Hepatocyte (in vitro differentiated cells): Measurements from ENCODE around the gene LAMA1. TPM values are rescaled to one million over a fixed set of nuclear protein-coding genes. Genes with fewer than 3 reads are reported as not detected.
A peak's percentile ranks its signal among the peaks of the same experiment; 100 is the strongest.

Source experiments
- DNase-seq: peaks from one replicate; pipeline ENCODE4 v3.0.0-alpha.2; 2016; ENCODE audit warnings: low spot score
- H2AFZ ChIP-seq: fragments of 200-600 bp; sonication (generic); 2 replicates; pipeline ENCODE4 v1.6.0; 2016; ENCODE audit warnings: antibody characterized with exemption, mild to moderate bottlenecking
- H3K27ac ChIP-seq: fragments of 200-600 bp; sonication (generic); 2 replicates; pipeline ENCODE4 v1.5.1; 2016; ENCODE audit warnings: mild to moderate bottlenecking
- H3K27me3 ChIP-seq: fragments of 200-600 bp; sonication (generic); 2 replicates; pipeline ENCODE4 v1.6.1; 2016
- H3K36me3 ChIP-seq: fragments of 200-600 bp; sonication (generic); replicated peaks from 2 replicates; pipeline ENCODE4 v1.5.1; 2016; ENCODE audit warnings: low read depth; ENCODE audit not compliant: insufficient read depth
- H3K4me1 ChIP-seq: fragments of 200-600 bp; sonication (generic); 2 replicates; pipeline ENCODE4 v1.5.1; 2016; ENCODE audit warnings: mild to moderate bottlenecking, moderate library complexity; ENCODE audit not compliant: insufficient read depth
- H3K4me2 ChIP-seq: fragments of 200-600 bp; sonication (generic); 2 replicates; pipeline ENCODE4 v1.6.0; 2016
- H3K4me3 ChIP-seq: fragments of 200-600 bp; sonication (generic); 2 replicates; pipeline ENCODE4 v1.5.1; 2016; ENCODE audit warnings: mild to moderate bottlenecking
- H3K79me2 ChIP-seq: fragments of 200-600 bp; sonication (generic); 2 replicates; pipeline ENCODE4 v1.6.0; 2017; ENCODE audit warnings: mild to moderate bottlenecking
- H3K9me2 ChIP-seq: fragments of 200-600 bp; sonication (generic); replicated peaks from 2 replicates; pipeline ENCODE4 v1.6.0; 2017; ENCODE audit warnings: mild to moderate bottlenecking; ENCODE audit not compliant: insufficient read depth
- H3K9me3 ChIP-seq: fragments of 200-600 bp; sonication (generic); 2 replicates; pipeline ENCODE4 v1.5.1; 2016; ENCODE audit warnings: low read depth, mild to moderate bottlenecking
- H4K20me1 ChIP-seq: fragments of 200-600 bp; sonication (generic); 2 replicates; pipeline ENCODE4 v1.6.0; 2016; ENCODE audit warnings: mild to moderate bottlenecking; ENCODE audit not compliant: insufficient read depth, poor library complexity, severe bottlenecking
- EZH2 ChIP-seq: fragments of 200-600 bp; sonication (generic); IDR thresholded peaks from 2 replicates; pipeline ENCODE4 v1.6.1; 2016; ENCODE audit warnings: antibody characterized with exemption, mild to moderate bottlenecking, borderline replicate concordance
- EZH2phosphoT487 ChIP-seq: fragments of 200-600 bp; sonication (generic); IDR thresholded peaks from one replicate; pipeline ENCODE4 v1.6.1; 2018; ENCODE audit warnings: antibody characterized with exemption, mild to moderate bottlenecking, low read depth, moderate library complexity; ENCODE audit not compliant: unreplicated experiment, severe bottlenecking
- WGBS: methylation state at CpG from one replicate; pipeline ENCODE4 v1.1.6; 2016; ENCODE audit warnings: low lambda C conversion rate; ENCODE audit errors: missing lambda C conversion rate; 5-methylcytosine and 5-hydroxymethylcytosine counted together
- polyA plus RNA-seq: library from polyadenylated mRNA; unstranded; fragments of >200 nt; fragmentation: Nextera tagmentation; extraction: Ambion mirVana; gene quantifications from 2 replicates; pipeline ENCODE4 v1.2.1, GENCODE V29; 2016
- total RNA-seq: library from RNA; depleted of rRNA; stranded (reverse); fragments of >200 nt; gene quantifications from 2 replicates; pipeline ENCODE4 v1.2.3, GENCODE V29; 2014
- TF ChIP-seq, protein P1 (sequence below): fragments of 200-600 bp; sonication (generic); IDR thresholded peaks from 2 replicates; pipeline ENCODE4 v1.5.1; 2016; ENCODE audit warnings: antibody characterized with exemption, mild to moderate bottlenecking; ENCODE audit not compliant: poor library complexity

Gene LAMA1
- total and polyA plus RNA-seq, 2 experiments from 2014 or later: 27.7 to 52.7 TPM

DNA sequence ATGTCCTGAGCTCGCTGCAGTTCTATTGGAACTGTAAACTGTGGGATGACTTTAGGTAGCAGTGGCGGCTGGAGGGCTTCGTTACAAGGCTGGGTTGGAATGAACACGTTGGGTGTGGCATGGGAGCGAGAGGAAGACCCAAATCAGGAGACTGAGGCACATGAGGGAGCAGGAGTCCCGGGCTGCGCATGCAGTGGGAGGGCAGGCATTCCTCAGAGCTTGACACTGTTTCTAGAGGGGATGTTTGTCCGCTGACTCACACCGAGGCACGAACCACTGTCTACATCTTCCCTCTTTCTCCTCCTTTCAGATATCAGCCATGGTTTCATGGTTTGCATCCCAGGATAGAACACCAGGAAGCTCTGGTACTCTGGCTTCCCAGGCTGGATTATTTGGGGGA, 40.6 kb upstream of the LAMA1 start:
- peak overlapping the region; percentile 63 for H3K4me2 ChIP-seq
- no peaks in the 10 kb centered on the region for H3K9me3 ChIP-seq
- peak overlapping the region; percentile 62 for H3K27ac ChIP-seq
- H4K20me1 ChIP-seq: no peaks in the 10 kb centered on the region
- H3K4me3 ChIP-seq: no peak overlapping the region
- H3K36me3 ChIP-seq: no peaks in the 10 kb centered on the region
- no peaks in the 10 kb centered on the region for H3K27me3 ChIP-seq
- peak; percentile 59 for DNase-seq
- H3K9me2 ChIP-seq: no peaks in the 10 kb centered on the region
- H2AFZ ChIP-seq: no peak overlapping the region
- TF ChIP-seq, protein P1, sequence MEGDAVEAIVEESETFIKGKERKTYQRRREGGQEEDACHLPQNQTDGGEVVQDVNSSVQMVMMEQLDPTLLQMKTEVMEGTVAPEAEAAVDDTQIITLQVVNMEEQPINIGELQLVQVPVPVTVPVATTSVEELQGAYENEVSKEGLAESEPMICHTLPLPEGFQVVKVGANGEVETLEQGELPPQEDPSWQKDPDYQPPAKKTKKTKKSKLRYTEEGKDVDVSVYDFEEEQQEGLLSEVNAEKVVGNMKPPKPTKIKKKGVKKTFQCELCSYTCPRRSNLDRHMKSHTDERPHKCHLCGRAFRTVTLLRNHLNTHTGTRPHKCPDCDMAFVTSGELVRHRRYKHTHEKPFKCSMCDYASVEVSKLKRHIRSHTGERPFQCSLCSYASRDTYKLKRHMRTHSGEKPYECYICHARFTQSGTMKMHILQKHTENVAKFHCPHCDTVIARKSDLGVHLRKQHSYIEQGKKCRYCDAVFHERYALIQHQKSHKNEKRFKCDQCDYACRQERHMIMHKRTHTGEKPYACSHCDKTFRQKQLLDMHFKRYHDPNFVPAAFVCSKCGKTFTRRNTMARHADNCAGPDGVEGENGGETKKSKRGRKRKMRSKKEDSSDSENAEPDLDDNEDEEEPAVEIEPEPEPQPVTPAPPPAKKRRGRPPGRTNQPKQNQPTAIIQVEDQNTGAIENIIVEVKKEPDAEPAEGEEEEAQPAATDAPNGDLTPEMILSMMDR: no peak
- no peak for TF ChIP-seq EZH2
- no peak for TF ChIP-seq EZH2phosphoT487
- H3K4me1 ChIP-seq: peaks cover 8% of the 10 kb centered on the region
- no peaks in the 10 kb centered on the region for H3K79me2 ChIP-seq
- 45% methylated on average over 10 of the region's 10 CpGs for WGBS

DNA sequence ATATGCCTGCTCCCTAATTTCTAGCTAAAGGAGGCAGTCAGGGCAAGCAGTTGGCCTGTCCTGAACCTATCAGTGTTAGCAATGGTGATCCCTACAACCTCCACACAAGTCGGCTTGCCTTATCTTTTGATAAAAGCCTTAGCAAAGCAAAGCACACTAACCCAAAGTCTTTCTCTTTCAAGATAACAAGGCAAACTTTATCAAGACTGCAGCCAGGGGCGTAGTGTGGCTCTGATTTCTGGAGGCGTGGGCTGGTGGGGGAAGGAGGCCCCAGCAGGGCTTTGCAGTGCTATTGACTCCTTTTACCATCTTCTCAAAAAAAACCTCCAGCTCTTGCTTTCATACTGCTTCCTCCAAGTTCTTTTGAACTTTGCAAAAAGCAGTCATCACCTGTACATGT, 40.2 kb upstream of the LAMA1 start:
- H3K4me3 ChIP-seq: no peak overlapping the region
- H3K4me2 ChIP-seq: peak overlapping the region; percentile 63
- no peaks in the 10 kb centered on the region for H3K27me3 ChIP-seq
- DNase-seq: peak; percentile 42
- 12% methylated on average over 3 of the region's 3 CpGs for WGBS
- H2AFZ ChIP-seq: no peak overlapping the region
- H3K36me3 ChIP-seq: no peaks in the 10 kb centered on the region
- no peaks in the 10 kb centered on the region for H4K20me1 ChIP-seq
- H3K27ac ChIP-seq: peak overlapping the region; percentile 62
- no peaks in the 10 kb centered on the region for H3K9me3 ChIP-seq
- no peaks in the 10 kb centered on the region for H3K9me2 ChIP-seq
- TF ChIP-seq, protein P1: no peak
- TF ChIP-seq EZH2phosphoT487: no peak
- no peak for TF ChIP-seq EZH2
- H3K4me1 ChIP-seq: peaks cover 8% of the 10 kb centered on the region
- H3K79me2 ChIP-seq: no peaks in the 10 kb centered on the region

DNA sequence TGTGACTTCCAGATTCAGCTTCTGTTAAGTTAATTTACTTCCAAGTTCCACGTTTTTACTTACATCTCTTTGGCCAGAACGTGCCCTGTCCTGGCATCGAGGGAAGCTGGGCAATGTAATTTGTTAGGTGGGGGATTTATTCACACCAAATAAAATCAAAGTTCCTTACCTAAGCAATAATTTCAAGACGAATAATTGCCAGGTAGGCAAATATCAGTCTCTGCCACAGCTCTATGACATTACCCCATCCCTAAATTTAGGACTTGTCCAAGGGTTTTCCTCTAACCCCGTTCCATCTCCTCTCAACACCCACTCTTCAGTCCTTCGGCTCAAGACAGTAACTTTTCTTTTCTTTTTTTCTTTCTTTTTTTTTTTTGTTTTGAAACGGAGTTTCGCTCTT, 38.3 kb upstream of the LAMA1 start:
- Histone ChIP-seq H3K27me3 (no peaks in the 10 kb centered on the region), H3K4me2 (no peak overlapping the region), H3K27ac (no peak overlapping the region), H3K4me3 (no peak overlapping the region), H4K20me1 (no peaks in the 10 kb centered on the region), H3K36me3 (no peaks in the 10 kb centered on the region), H3K79me2 (no peaks in the 10 kb centered on the region), H3K9me3 (no peaks in the 10 kb centered on the region), H3K4me1 (peaks cover 8% of the 10 kb centered on the region), H3K9me2 (no peaks in the 10 kb centered on the region), H2AFZ (no peak overlapping the region)
- TF ChIP-seq, protein P1: no peak
- TF ChIP-seq EZH2 (no peak), EZH2phosphoT487 (no peak)
- WGBS: 94% methylated on average over 8 of the region's 8 CpGs
- no peak for DNase-seq

DNA sequence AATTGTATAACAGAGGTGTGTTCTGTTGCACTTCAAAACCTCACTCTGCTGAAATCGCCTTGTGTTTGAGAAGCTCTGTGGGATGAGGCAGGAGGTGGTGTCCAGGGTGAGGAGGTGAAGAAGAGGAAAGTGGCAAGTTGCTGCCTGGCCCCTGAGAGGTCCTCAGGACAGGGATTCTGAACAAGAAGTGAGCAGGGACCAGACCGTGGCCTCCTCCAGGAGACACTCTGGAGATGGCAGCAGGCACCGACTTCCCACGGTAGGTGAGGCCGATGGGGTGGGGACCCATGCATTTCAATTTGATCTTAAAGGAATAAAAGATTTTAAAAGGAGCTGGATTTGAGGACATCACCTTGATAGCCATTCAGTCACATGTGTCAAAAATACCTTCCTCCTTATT, 37.5 kb upstream of the LAMA1 start:
- H4K20me1 ChIP-seq: no peaks in the 10 kb centered on the region
- no peak for DNase-seq
- no peaks in the 10 kb centered on the region for H3K27me3 ChIP-seq
- H3K36me3 ChIP-seq: no peaks in the 10 kb centered on the region
- 96% methylated on average over 5 of the region's 5 CpGs for WGBS
- peaks cover 8% of the 10 kb centered on the region for H3K4me1 ChIP-seq
- H3K9me3 ChIP-seq: no peaks in the 10 kb centered on the region
- H2AFZ ChIP-seq: no peak overlapping the region
- H3K27ac ChIP-seq: no peak overlapping the region
- no peak overlapping the region for H3K4me2 ChIP-seq
- TF ChIP-seq, protein P1: no peak
- no peak for TF ChIP-seq EZH2phosphoT487
- no peak for TF ChIP-seq EZH2
- no peaks in the 10 kb centered on the region for H3K79me2 ChIP-seq
- H3K4me3 ChIP-seq: no peak overlapping the region
- H3K9me2 ChIP-seq: no peaks in the 10 kb centered on the region
